Measurements from ENCODE around the gene PCED1B.
"Not testable (repeated sequence)": the region's sequence is repeated elsewhere in the genome, so short reads cannot be mapped to it uniquely, and the experiment has no call there.

PCED1B gene

DNA sequence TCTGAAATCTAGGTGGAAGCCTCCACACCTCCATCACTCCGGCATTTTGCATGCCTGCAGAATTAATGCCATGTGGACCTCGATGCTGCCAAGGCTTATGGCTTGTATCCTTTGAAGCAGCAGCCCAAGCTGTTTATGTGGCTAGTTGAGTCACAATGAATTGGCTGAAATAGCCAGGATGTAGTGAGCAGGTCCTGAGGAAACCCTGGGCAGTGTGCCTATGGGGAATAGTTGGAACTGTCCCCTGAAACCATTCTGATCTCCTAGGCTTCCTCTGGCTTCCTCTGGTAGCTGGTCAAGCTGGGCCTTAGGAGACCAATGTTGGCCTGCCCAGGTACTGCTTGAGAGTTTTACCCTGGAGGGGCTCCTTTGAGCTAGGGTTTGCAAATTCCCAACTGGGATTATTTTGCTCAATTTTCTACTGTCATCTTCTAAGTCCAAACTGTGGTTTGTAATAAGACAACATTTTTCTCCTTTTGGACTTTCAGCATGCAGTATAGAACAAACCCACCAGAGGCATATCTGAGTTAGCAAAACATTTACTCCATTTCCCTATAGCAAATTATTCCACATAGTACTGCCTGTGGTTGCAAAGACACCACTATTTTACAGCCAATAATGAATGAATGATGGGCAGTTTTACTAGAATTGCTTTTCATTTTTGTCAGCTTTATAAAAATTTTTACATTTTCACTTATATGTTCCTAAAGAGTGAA, 85.5 kb downstream of the PCED1B start:
- DNase-seq: no peak

DNA sequence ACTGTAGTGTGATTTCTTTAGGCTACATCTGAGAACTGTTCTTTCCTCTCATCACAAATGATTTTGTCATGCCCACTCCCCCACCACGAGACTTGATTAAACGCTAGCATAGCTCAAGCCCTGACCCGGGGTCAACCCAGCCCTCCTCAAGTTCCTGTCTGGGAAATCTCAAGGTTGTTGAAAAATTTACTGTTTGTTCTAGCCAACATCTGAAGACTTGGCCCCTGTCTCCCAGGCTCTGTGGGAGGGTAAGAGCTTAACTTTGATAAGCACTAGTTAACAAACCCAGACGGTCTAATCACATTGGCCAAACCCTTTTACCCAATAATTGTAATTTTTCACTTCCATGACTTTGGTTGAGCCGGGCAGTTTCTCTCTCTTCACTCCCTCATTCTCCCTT, 86.5 kb downstream of the PCED1B start:
- no peak for DNase-seq

DNA sequence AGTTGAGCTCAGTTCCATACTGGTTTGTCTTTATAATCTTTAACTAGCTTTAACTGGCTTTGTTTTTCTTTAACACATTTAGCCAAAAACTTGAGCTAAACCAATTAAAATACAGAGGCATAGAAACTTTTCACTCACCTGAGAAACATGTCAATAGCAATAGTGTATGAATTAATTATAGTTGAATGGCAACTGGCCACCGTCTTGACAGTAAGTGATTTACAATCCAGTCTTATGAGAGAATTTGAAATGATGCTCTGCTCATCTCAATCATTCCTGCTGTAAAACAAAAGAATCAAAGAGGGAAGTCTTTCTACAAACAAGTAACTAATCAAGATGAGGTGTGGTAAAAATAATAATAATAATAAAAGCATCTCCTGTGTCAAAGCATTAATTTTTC, 86.9 kb downstream of the PCED1B start:
- no peak for DNase-seq

DNA sequence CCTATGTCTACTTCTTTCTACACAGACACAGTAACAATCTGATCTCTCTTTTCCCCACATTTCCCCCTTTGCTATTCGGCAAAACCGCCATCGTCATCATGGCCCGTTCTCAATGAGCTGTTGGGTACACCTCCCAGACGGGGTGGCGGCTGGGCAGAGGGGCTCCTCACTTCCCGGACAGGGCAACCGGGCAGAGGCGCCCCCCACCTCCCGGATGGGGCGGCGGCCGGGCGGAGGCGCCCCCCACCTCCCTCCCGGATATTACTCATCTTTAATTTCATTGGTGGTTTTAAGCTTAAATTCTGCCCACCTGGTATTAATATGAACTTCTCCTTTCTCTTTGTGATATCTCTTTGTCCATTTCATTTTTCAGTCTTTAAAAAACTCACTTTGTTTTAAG, 90.9 kb downstream of the PCED1B start:
- not testable (repeated sequence) for DNase-seq

DNA sequence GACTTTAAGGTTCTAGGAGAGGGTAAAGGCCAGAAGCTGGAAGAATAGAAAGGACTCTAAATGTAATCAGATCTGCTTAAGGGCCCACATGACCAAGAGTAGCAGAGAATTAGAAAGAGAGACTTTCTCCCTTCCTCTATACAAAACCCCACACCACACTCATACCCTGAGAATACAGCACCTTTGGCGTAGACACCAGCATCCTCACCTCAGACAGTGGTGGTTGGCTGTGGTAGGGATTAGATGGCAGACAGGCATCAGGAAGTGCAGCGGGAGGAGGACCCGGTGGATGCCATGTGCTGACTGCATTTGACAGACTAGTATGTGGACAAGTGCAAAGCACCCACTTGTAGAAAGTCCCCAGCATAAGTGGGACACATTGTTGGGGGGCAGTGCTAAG, 98.6 kb downstream of the PCED1B start:
- DNase-seq: no peak

DNA sequence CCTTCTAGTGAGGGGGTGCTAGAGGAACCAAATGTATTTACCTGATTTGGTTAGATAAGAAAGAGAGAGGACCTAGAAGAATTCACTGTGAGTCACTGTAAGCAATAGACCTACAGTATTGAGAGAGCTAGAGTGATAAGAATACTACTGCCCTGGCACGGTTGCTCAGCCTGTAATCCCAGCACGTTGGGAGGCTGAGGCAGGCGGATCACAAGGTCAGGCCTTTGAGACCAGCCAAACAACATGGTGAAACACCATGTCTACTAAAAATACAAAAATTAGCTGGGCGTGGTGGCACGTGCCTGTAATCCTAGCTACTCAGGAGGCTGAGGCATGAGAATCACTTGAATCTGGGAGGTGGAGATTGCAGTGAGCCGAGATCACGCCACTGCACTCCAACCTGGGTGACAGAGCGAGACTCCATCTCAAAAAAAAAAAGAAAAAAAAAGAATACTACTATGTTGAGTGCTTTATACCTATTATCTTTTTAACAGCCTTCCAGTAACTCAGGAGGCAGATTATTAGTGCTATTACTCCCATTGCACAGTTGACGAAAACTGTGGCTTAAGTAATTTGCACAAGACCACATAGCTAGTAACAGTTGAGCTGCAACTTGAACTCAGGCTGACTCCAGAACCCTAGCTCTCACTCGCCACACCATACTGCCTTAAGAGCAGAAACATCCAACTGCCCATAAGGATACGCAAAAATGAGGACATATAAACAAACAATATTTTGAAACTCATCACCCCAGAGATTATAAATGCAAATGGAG, 102.9 kb downstream of the PCED1B start:
- not testable (repeated sequence) for DNase-seq

DNA sequence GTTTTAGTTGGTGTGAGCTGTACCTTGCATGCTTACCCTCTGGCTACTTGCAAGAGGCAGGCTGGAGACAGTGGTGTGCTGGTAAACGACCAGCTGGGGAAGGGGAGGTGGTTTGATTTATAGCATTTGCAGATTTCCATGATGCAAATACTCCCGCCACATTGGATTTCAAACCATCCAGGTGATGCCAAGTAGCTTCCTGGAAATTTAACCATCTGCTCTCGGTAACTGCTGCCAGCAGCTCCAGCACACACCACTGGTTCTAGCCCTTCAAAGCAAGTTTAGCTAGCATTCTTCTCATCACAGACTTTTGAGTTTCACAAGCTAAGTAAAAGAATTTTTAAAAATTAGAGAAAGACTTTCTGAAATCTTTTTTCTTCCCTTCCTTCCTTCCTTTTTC, 104.8 kb downstream of the PCED1B start:
- DNase-seq: no peak

DNA sequence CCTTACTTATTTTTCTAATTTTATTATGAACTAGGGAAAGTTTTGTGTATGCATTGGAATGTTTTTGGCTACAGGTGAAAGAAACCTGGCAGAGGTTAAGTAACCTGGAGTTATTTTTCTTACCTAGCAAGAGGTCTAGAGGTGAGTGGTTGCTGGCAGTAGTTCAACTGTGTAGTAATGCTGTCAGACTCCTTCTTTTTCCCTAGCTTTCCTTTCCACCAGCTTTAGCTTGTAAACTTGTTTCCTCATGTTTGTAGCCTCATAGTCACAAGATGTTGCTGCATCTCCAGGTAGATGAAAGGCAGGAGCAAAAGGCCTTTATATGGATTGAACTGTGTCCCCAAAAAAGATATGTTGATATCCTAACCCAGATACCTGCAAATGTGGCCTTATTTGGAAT, 105.4 kb downstream of the PCED1B start:
- DNase-seq: no peak

DNA sequence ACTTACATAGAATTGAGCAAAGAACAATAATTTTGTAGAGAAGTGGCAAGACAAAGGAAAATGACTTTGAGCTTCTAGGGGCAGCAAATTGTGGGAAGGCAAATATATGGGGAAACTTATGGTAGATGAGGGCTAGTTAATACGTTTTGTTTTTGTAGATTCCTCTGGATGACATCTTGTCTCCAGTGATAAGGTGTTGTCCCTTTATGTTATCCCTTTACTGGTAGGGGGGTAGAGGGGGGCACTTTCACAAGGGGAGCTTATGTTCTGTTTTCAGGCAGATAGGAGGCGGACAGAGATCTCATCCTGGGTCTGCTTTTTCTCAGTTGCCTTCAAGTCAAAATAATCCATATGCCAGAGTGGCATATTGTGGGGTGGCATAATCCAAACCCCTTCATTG, 106.8 kb downstream of the PCED1B start:
- DNase-seq: no peak

DNA sequence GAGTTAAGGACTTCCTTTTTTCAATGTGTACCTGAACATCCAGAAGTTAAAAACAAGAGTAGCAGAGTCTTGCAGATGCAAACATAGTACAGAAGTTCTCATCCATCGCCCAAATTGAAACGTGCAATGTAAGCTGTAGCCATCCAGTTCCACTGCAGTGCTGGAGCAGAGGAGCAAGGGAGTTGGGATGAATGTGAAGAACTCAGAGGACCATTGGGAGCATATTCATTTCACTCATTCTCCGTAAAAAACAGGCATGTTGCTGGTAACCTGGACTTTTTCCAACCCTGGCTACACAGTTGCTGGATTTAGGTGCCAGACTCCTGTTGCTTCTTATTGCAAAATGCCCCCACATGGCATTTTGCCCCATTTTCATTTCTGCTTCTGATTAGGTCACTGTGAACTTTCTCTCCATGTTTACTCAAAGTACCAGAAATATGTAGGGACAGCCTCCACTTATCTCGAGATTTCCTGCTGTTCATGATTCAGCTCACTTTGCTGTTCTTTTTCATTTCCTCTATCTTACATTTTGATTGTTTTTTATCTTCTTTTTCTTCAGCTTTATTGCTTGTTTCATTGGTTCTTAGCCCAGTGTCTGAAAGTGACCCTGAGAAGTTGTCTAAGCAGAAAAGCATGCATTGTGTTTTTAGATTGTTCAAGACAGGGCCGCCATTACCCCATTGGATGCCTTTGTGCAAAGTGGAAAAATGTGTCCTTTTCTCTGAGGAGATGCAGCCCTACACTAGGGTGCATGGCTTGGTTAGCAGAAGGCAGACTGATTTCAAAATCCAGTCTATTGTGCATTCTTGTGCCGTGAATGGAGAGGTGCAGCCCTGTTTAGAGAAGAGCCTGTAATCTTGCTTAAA, 109.4 kb downstream of the PCED1B start:
- no peak for DNase-seq

DNA sequence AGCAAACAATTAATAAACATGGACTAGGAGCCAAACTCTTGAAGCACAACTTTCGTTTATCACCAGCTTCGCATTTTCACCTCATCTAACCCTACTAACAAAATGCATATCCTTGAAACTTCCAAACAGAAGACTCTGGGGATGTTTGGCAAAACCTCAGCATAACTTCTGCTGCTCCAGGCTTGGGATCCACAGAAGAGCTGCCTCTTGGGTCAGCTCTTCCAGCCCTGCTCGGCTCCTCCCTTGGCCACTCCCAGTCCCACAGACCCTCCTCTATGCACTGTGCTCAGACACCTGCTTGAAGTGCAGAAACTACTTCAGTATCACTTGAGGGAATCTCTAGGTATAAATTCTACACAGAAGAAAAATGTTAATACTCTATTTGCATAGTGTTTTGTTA, 110.3 kb downstream of the PCED1B start:
- DNase-seq: no peak

DNA sequence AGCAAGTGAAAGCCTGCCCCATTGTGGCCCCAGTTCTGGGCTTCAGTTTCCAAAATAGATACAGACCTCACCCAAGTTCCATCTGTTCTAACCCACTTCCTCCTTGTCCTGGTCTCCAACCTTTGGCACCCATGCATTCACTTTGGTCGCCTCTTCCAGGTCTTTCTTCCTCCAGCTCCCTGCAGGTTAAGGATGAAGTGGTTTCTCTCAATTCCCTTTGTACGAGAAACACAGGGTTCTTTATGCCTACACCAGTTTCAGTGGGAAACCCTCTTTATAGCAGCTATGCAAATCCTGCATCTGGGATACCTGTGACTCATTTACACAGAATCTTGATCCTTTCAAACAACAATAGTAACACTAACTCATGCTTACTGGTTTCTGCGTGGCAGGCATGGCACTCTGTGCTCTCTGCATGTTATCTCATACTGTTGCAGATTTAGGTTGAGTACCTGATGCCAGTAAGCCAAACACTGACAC, 110.9 kb downstream of the PCED1B start:
- no peak for DNase-seq

DNA sequence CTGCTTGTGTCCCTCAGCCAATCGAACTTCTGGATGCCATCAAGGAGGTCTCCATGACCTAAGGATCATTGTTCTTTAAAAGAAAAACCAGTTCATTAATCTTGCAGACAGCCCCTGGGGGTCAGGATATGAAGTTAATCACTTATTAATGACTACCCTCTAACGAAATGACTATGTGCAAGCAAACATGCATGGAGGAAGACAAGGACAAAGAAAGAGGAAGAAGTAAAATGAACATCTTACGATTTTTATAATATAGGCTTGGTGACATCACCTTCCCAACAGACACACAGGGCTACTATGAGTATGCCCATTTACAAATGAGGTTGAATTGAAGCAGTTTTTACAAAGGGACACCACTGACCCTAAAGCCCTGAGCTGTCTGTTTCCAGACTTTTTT, 111.5 kb downstream of the PCED1B start:
- no peak for DNase-seq

DNA sequence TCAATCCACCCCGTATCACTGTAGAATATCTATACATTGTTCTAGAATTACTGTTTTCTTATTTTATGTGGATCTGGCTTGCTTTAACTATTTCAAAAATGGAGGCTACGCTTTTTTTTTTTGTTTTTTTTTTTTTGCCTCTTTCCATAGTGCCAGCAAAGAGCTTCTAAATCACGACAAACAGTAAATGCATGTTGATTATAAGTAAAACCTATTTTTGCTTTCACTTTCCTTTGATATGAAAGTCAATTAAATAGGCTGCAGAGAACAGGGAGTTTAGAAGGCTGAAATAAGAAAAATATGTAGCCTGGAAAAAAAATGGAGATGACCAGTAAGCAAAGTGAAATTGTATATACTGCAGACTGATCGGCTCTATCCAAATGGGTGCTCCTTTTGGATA, 112.6 kb downstream of the PCED1B start:
- no peak for DNase-seq

DNA sequence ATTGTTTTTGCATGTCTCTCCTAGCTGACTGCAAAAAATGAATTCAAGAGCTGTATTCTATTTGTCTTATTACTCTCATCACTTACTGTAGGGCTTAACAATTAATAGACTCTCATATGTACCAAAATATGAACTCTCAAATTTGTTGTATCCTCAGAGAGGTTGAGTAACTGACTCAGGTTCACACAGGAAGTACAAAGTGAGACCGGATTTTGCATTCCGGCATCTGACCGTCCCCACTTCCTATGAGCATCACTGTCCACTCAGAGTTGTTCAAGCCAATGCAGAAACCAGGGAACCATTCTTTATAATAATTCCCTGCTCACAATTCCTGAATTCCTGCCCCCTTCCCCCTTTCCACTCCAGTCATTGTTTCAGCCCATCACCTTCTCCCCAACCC, 113.6 kb downstream of the PCED1B start:
- DNase-seq: no peak

DNA sequence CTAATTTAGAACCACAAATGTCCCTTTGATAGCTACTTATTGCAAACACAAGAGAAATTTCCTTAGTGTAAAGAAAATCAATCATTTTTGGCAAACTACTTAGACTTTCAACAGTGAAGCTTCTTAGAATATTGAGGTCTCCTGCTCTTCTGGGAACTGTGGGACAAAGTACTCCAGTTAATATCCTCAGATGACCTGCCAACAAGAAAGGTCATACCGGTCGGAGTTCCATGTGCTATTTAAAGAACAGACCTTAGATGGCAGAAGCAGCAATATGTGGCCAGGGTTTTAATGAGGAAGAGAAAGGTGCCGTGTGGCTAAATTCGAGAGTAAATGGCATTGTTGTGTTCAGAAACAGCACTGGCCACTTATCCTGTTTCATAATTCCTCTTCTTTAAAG, 115.1 kb downstream of the PCED1B start:
- no peak for DNase-seq

DNA sequence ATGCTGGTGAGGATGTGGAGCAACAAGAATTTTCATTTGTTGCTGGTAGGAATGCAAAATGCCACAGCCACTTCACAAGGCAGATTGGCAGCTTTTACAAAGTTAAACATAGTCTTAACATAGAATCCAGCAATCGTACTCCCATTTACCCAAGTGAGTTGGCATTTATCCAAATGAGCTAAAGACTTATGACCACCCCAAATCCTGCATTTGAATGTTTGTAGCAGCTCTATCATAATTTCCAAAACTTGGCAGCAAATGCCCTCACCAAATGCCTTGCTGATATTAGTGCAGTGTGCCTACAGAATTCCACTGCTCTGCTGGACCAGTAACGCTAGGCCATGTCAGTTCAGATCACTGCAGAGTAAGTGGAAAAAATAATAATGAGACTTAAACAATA, 121.0 kb downstream of the PCED1B start:
- no peak for DNase-seq

DNA sequence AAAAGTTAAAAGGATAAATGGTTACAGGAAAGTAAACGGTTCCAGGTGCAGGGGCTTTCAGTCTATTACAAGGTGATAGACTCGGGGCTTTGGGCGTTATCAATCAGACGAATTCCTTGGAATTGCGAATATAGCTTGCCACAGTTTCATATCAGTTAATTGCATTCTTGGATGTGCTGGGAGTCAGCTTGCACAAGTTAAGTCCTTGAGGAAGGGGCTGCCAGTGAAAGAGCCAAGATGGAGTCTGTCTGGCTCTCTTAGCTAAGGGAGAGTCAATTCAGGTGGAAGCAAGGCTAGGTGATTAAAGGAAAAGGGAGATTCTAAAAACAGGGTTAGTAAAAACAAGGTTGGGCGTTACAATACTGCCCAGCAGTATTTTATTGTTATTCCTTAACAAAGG, 121.8 kb downstream of the PCED1B start:
- not testable (repeated sequence) for DNase-seq

DNA sequence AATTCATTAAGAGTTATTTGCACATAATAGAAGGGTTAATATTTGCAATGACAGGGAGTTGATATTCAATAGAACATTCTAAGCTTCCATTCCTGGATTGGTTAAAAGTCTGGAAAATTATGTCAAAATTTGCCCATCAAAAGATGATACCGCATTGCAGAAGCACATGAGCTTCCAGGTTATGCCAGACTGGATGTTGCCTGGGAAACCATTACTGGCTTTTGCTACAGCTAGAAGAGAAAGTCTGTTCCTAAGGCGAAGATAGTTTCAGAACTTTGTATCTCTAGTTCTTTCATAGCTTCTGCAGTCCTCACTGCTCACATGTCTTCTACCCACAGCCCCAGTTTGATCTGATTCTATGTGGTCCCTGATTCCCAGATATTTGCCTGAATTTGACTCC, 122.8 kb downstream of the PCED1B start:
- no peak for DNase-seq

DNA sequence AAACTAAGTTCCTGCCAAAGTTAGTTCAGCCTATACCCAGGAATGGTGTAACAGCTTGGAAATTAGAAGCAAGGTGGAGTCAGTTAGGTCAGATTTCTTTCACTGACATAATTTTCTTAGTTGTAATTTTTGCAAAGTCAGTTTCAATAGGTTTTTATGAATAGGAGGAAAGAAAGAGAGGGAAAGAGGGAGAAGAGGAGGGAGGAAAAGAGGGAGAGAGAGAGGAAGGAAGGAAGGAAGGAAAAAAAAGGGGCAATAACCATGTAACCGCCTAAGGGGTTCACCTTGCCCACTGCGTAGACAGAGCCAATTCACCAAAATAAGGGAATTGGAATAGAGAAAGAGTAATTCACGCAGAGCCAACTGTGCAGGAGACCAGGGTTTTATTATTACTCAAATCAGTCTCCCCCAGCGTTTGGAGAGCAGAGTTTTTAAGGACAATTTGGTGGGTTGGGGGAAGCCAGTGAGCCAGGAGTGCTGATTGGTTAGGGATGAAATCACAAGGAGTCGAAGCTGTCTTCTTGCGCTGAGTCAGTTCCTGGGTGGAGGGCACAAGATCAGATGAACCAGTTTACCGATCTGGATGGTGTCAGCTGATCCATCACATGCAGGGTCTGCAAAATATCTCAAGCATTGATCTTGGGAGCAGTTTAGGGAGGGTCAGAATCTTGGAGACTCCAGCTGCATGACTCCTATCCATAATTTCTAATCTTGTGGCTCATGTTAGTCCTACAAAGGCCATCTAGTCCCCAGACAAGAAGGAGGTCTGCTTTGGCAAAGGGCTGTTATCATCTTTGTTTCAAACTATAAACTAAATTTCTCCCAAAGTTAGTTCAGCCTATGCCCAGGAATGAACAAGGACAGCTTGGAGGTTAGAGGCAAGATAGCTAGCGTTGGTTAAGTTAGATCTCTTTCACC, 126.4 kb downstream of the PCED1B start:
- no peak for DNase-seq
